Kidney epithelial cell (primary cell): ENCODE results near the gene KCNH6. TPM values are rescaled to one million over a fixed set of nuclear protein-coding genes. Genes with fewer than 3 reads are reported as not detected.

Source experiments
- DNase-seq: peaks from one replicate; pipeline ENCODE4 v3.0.0-alpha.2; 2010; ENCODE audit warnings: low read depth
- H3K27me3 ChIP-seq: 2 replicates; pipeline ENCODE4 v1.6.0; 2011; ENCODE audit warnings: low read length; ENCODE audit not compliant: control insufficient read depth, insufficient read depth
- H3K36me3 ChIP-seq: 2 replicates; pipeline ENCODE4 v1.5.1; 2011; ENCODE audit warnings: low read length; ENCODE audit not compliant: control insufficient read depth, insufficient read depth
- H3K4me3 ChIP-seq: 2 replicates; pipeline ENCODE4 v1.5.1; 2011; ENCODE audit warnings: low read depth, mild to moderate bottlenecking, control low read depth, low read length
- total RNA-seq: library from RNA; depleted of rRNA; stranded (reverse); fragments of >200 nt; gene quantifications from 2 replicates; pipeline ENCODE4 v1.2.3, GENCODE V29; 2015
- TF ChIP-seq, protein P1 (sequence below): IDR thresholded peaks from 2 replicates; pipeline ENCODE4 v1.5.1; 2011; ENCODE audit warnings: mild to moderate bottlenecking, moderate library complexity, low read length, control low read depth, inconsistent platforms; ENCODE audit not compliant: insufficient read depth, poor library complexity, severe bottlenecking

KCNH6 gene
- total RNA-seq, 1 donor from 2014 or later = 0.21 TPM

DNA sequence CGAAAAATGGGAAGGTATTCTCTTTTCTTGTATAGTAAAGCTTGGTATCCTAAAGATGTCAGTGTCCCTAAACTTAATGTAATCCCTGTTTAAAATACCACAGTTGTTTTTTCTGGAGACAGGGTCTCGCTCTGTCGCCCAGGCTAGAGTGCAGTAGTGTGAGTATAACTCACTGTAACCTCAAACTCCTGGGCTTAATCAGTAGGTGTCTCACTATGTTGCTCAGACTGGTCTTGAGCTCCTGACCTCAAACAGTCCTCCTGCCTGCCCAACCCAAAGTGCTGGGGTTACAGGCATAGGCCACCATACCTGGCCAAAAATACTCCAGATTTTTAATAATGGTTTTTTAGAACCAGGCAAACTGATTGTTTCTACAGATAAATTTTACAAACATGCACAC is 35.3 kb downstream of the KCNH6 start:
- Histone ChIP-seq H3K36me3 (no peaks in the 10 kb centered on the region), H3K27me3 (no peaks in the 10 kb centered on the region), H3K4me3 (no peak overlapping the region)
- TF ChIP-seq, protein P1, sequence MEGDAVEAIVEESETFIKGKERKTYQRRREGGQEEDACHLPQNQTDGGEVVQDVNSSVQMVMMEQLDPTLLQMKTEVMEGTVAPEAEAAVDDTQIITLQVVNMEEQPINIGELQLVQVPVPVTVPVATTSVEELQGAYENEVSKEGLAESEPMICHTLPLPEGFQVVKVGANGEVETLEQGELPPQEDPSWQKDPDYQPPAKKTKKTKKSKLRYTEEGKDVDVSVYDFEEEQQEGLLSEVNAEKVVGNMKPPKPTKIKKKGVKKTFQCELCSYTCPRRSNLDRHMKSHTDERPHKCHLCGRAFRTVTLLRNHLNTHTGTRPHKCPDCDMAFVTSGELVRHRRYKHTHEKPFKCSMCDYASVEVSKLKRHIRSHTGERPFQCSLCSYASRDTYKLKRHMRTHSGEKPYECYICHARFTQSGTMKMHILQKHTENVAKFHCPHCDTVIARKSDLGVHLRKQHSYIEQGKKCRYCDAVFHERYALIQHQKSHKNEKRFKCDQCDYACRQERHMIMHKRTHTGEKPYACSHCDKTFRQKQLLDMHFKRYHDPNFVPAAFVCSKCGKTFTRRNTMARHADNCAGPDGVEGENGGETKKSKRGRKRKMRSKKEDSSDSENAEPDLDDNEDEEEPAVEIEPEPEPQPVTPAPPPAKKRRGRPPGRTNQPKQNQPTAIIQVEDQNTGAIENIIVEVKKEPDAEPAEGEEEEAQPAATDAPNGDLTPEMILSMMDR = no peak
- no peak for DNase-seq

DNA sequence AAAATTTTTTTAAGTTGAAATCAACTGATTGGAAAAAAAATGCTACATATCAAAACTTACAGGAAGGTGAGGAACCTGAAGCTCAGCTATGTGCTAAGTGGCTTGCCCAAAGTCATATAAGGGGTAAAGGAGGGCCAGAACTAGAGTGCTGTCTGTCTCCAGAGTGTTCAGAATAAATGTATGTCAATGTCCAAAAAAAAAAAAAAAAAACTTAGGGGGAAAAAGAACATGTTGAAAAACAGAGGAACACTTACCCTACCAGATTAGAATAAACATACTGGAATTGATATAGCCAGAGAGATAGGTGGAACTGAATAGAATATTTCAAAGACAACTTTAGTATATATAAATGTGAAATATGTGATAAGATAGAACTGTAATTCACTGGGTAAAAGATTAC is 38.7 kb downstream of the KCNH6 start:
- Histone ChIP-seq H3K4me3 (no peak overlapping the region), H3K36me3 (no peaks in the 10 kb centered on the region), H3K27me3 (no peaks in the 10 kb centered on the region)
- DNase-seq = no peak
- TF ChIP-seq, protein P1 = no peak

DNA sequence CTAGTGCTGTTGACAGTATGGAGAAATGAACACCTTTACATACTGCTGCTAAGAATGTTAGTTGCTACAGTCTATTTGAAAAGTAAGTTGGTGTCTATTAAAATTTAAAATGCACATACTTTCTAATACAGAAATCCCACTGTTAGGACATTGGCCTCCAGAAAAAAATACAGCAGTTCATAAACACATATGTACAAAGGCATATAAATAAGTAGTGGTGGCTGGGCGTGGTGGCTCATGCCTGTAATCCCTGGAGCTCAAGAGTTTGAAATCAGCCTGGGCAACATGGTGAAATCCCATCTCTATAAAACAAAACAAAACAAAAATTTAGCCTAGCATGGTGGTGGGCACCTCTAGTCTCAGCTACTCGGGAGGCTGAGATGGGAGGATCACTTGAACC is 40.2 kb downstream of the KCNH6 start:
- Histone ChIP-seq H3K4me3 (no peak overlapping the region), H3K27me3 (no peaks in the 10 kb centered on the region), H3K36me3 (no peaks in the 10 kb centered on the region)
- TF ChIP-seq, protein P1 = no peak
- no peak for DNase-seq

DNA sequence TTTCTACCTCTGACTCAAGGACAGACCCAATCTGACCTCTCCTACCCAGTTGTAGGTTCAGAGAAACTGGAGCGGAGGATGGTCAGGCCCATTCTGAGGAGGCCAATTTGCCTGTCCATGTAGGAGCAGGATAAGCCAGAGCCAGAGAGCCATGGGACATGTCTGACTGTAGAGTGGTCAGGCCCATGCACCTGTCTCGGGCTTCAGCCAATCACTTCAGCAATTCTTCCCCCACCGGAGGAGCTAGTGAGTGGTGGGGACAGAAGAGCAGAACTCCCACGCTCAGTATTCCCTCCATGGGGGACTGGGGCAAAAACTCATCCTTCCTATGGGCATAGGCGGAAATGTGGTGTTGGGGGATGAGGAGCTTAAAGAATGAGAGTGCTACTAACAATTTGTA is 41.4 kb downstream of the KCNH6 start:
- no peak overlapping the region for H3K4me3 ChIP-seq
- TF ChIP-seq, protein P1 = no peak
- no peaks in the 10 kb centered on the region for H3K27me3 ChIP-seq
- DNase-seq = no peak
- H3K36me3 ChIP-seq = no peaks in the 10 kb centered on the region

DNA sequence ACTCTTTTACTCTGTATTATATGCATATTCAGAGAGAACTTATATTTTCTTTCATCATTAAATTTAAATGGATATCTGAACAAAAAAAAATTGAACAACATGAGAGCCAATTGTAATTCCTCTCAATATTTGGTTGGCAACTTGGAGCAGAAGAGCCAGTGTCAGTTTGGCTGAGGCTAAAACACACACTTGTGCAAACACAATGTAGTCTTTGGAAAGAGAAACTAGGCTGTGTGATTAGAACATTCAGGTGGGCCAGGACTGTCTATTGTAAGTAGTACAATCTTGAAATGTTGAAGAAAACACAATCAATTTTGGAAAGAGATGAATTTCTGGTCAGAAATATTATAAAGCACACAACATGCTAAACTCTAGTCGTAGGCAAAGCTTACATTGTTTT is 44.1 kb downstream of the KCNH6 start:
- no peak for DNase-seq
- no peaks in the 10 kb centered on the region for H3K27me3 ChIP-seq
- no peaks in the 10 kb centered on the region for H3K36me3 ChIP-seq
- no peak overlapping the region for H3K4me3 ChIP-seq
- TF ChIP-seq, protein P1 = no peak

DNA sequence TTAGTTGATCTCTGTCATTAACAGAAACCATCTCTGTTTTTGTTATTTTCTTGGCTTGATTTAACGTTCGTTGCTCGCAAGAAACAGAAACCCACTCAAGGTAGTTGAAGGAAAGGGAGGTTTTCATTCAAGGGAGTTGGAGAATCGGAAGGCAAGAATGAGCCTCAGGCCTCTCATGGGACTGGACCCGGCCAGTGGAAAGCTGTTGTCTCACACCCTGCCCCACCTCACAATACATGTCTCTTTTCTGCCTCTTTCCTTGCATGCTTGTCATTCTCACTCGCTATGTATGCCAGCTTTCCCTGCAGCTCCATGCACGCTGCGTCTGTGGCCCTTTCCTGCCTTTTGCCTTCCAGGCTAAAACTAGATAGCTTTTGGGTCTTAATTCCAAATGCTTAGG is 45.4 kb downstream of the KCNH6 start:
- DNase-seq = no peak
- Histone ChIP-seq H3K4me3 (no peak overlapping the region), H3K36me3 (no peaks in the 10 kb centered on the region), H3K27me3 (no peaks in the 10 kb centered on the region)
- TF ChIP-seq, protein P1 = no peak
